ENCODE results near the gene AP2A2.

GRCh38 chr11:932435-932834 lies 6.8 kb downstream of the AP2A2 start:
- TF ChIP-seq CTCF (IDR thresholded peaks at IDR 0.05 in 8 of 11, conservative IDR thresholded peaks at IDR 0.05 in 3 of 11) (no peak), POLR2A (IDR thresholded peaks at IDR 0.05) (no peak), POLR2AphosphoS5 (IDR thresholded peaks at IDR 0.05) (peak in 1 of 3 donors; percentile 80)
